ENCODE measurements around the gene SLX4IP. TPM values are rescaled to one million over a fixed set of nuclear protein-coding genes. Genes with fewer than 3 reads are reported as not detected.

The SLX4IP gene
- total and polyA plus RNA-seq, 4 donors = 1.2 to 9.5 (median 4.3) TPM

DNA sequence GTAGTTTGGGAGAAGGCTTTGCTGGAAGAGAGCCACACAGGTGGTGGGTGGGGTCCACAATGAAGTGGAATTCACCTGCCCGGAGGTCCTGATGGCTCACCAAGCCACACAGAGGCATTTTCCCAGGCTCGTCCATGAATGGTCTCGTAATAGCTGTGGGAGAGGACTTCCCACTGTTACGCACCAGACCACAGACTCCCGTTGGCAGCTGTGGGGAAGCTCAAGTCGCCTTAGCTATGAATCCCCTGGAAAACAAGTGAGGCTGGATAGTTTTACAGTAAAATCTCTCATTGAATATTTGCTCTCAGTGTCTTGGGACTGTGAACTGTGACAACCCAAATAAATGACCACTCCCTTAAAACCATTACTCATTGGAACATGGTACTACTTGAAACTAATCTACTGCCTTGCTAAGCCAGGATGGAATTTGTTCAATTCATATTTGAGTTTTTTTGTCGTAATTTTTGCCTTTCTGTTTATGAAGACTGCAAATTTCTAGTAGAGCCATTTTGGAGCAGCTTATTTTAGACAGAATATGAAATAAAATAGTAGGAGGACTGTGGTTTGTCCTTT is 159.3 kb downstream of the SLX4IP start:
- H3K27me3 ChIP-seq (ENCODE audit: control insufficient read depth in 3 of 3, insufficient read depth in 3 of 3, low read length in 2 of 3) = no peaks in the 10 kb centered on the region
- H3K4me1 ChIP-seq (ENCODE audit: control insufficient read depth in 5 of 5, insufficient read depth in 5 of 5, low read length in 5 of 5) = peaks cover 0 to 14% (median 7%) of the 10 kb centered on the region in 5 donors
- H3K9ac ChIP-seq (ENCODE audit: insufficient read depth in 1 of 2, low read length in 2 of 2) = no peak overlapping the region
- TF ChIP-seq, protein P1, sequence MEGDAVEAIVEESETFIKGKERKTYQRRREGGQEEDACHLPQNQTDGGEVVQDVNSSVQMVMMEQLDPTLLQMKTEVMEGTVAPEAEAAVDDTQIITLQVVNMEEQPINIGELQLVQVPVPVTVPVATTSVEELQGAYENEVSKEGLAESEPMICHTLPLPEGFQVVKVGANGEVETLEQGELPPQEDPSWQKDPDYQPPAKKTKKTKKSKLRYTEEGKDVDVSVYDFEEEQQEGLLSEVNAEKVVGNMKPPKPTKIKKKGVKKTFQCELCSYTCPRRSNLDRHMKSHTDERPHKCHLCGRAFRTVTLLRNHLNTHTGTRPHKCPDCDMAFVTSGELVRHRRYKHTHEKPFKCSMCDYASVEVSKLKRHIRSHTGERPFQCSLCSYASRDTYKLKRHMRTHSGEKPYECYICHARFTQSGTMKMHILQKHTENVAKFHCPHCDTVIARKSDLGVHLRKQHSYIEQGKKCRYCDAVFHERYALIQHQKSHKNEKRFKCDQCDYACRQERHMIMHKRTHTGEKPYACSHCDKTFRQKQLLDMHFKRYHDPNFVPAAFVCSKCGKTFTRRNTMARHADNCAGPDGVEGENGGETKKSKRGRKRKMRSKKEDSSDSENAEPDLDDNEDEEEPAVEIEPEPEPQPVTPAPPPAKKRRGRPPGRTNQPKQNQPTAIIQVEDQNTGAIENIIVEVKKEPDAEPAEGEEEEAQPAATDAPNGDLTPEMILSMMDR (IDR thresholded peaks at IDR 0.05; ENCODE audit: control extremely low read depth, extremely low read depth) = no peak
- ATAC-seq (ENCODE audit: insufficient read depth, low FRiP score) (no peak), DNase-seq (no peak)
- no peak overlapping the region for H3K4me3 ChIP-seq
- no peaks in the 10 kb centered on the region for H3K36me3 ChIP-seq (ENCODE audit: control insufficient read depth in 4 of 4, insufficient read depth in 4 of 4, low read length in 4 of 4)
- peak overlapping the region in 1 of 2 donors; percentile 24 for H3K27ac ChIP-seq (ENCODE audit: low read depth in 1 of 2, low read length in 1 of 2)
- WGBS, 2 donors = 86 to 90% methylated on average over 7 of the region's 7 CpGs
- H3K9me3 ChIP-seq (ENCODE audit: control insufficient read depth in 4 of 4, insufficient read depth in 3 of 4, low read length in 3 of 4) = peaks cover 0 to 1% (median 0%) of the 10 kb centered on the region in 4 donors

DNA sequence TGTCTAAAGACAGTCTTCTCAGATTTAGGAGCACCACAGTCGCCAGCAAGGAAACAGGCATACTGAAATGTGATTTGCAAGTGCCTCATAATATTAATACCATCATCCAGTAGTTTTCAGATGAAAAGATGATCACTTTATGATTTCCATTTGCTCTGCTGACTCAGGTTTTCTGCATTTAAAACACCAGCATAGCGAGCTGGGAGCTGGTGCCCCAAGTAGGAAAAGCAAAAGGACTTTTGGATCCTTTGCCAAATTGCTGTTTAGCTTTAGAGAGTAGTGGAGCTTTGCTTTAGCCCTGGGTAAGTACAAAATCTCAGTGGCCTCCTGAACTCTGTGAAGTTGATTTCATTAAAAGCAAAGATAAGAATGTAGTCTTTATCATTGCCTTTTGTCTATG is 160.2 kb downstream of the SLX4IP start:
- TF ChIP-seq, protein P1 (IDR thresholded peaks at IDR 0.05; ENCODE audit: control extremely low read depth, extremely low read depth) = no peak
- Histone ChIP-seq H3K27me3 (ENCODE audit: control insufficient read depth in 3 of 3, insufficient read depth in 3 of 3, low read length in 2 of 3) (no peaks in the 10 kb centered on the region), H3K4me1 (ENCODE audit: control insufficient read depth in 5 of 5, insufficient read depth in 5 of 5, low read length in 5 of 5) (peaks cover 0 to 14% (median 7%) of the 10 kb centered on the region in 5 donors), H3K9ac (ENCODE audit: insufficient read depth in 1 of 2, low read length in 2 of 2) (peak overlapping the region in 1 of 2 donors; percentile 19), H3K4me3 (no peak overlapping the region), H3K36me3 (ENCODE audit: control insufficient read depth in 4 of 4, insufficient read depth in 4 of 4, low read length in 4 of 4) (peaks cover 0 to 1% (median 0%) of the 10 kb centered on the region in 4 donors), H3K9me3 (ENCODE audit: control insufficient read depth in 4 of 4, insufficient read depth in 3 of 4, low read length in 3 of 4) (peaks cover 0 to 1% (median 0%) of the 10 kb centered on the region in 4 donors), H3K27ac (ENCODE audit: low read depth in 1 of 2, low read length in 1 of 2) (no peak overlapping the region)
- DNase-seq = peak in 2 of 3 donors; percentile 41 to 50
- no peak for ATAC-seq (ENCODE audit: insufficient read depth, low FRiP score)
- 80 to 93% methylated on average over 2 of the region's 2 CpGs for WGBS, 2 donors

DNA sequence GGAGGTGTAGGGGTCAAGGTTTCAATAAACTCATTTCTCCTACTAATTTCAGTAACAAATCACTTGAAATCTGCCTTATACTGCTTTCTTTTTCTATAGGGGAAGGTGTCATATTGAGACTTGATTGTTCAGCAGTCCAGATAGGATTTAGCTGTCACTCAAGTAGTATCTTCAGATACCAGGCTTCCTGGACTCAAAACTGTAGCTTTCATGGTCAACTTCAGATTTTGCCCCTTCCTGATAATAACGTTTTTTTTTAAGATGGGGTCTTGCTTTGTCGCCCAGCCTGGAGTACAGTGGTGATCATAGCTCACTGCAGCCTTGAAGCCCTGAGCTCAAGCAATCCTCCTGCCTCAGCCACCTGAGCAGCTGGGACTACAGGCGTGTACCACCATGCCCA is 160.9 kb downstream of the SLX4IP start:
- peaks cover 0 to 1% (median 0%) of the 10 kb centered on the region in 4 donors for H3K36me3 ChIP-seq (ENCODE audit: control insufficient read depth in 4 of 4, insufficient read depth in 4 of 4, low read length in 4 of 4)
- peaks cover 0 to 1% (median 0%) of the 10 kb centered on the region in 4 donors for H3K9me3 ChIP-seq (ENCODE audit: control insufficient read depth in 4 of 4, insufficient read depth in 3 of 4, low read length in 3 of 4)
- no peak overlapping the region for H3K27ac ChIP-seq (ENCODE audit: low read depth in 1 of 2, low read length in 1 of 2)
- WGBS, 2 donors = 72 to 74% methylated on average over 3 of the region's 3 CpGs
- peaks cover 0 to 13% (median 7%) of the 10 kb centered on the region in 5 donors for H3K4me1 ChIP-seq (ENCODE audit: control insufficient read depth in 5 of 5, insufficient read depth in 5 of 5, low read length in 5 of 5)
- H3K9ac ChIP-seq (ENCODE audit: insufficient read depth in 1 of 2, low read length in 2 of 2) = no peak overlapping the region
- no peaks in the 10 kb centered on the region for H3K27me3 ChIP-seq (ENCODE audit: control insufficient read depth in 3 of 3, insufficient read depth in 3 of 3, low read length in 2 of 3)
- TF ChIP-seq, protein P1 (IDR thresholded peaks at IDR 0.05; ENCODE audit: control extremely low read depth, extremely low read depth) = no peak
- ATAC-seq (ENCODE audit: insufficient read depth, low FRiP score) = no peak
- H3K4me3 ChIP-seq = no peak overlapping the region
- no peak for DNase-seq
